ENCODE measurements around the gene GP5.

GP5 gene

GRCh38 chr3:194399166-194399565 lies at the start of gene GP5:
Gene GP5 (minus strand): TSS chr3:194399266. CDS start chr3:194398282, 984 bp downstream.
- DNase-seq = no peak

- DNase-seq = no peak
These were observed 48.6 kb upstream of the GP5 start for GRCh38 chr3:194447657-194448056.

- DNase-seq = peak; percentile 79
These were observed 48.1 kb upstream of the GP5 start for GRCh38 chr3:194447161-194447560.

- DNase-seq = peak; percentile 34
These were observed 47.7 kb upstream of the GP5 start for GRCh38 chr3:194446754-194447153.

- DNase-seq = peak; percentile 48
These were observed 47.1 kb upstream of the GP5 start for GRCh38 chr3:194446172-194446571.

GRCh38 chr3:194443901-194444300 lies 44.8 kb upstream of the GP5 start:
- DNase-seq = no peak

- DNase-seq = no peak
These were observed 41.7 kb upstream of the GP5 start for GRCh38 chr3:194440756-194441155.

GRCh38 chr3:194439881-194440550 lies 41.0 kb upstream of the GP5 start:
- peak; percentile 96 for DNase-seq

GRCh38 chr3:194434503-194434902 lies 35.4 kb upstream of the GP5 start:
- no peak for DNase-seq

- DNase-seq = peak; percentile 76
These were observed 32.5 kb upstream of the GP5 start for GRCh38 chr3:194431554-194431953.

GRCh38 chr3:194425399-194425798 lies 26.3 kb upstream of the GP5 start:
- no peak for DNase-seq

- DNase-seq = no peak
These were observed 25.9 kb upstream of the GP5 start for GRCh38 chr3:194424953-194425352.

- no peak for DNase-seq
These were observed 25.3 kb upstream of the GP5 start for GRCh38 chr3:194424373-194424772.

GRCh38 chr3:194423317-194423716 lies 24.3 kb upstream of the GP5 start:
- peak; percentile 57 for DNase-seq

- DNase-seq = no peak
These were observed 23.1 kb upstream of the GP5 start for GRCh38 chr3:194422188-194422587.

GRCh38 chr3:194418671-194419070 lies 19.6 kb upstream of the GP5 start:
- no peak for DNase-seq

- no peak for DNase-seq
These were observed 8.4 kb upstream of the GP5 start for GRCh38 chr3:194407423-194407822.

GRCh38 chr3:194405766-194406165 lies 6.7 kb upstream of the GP5 start:
- DNase-seq = no peak

- DNase-seq = peak; percentile 76
These were observed 5.5 kb upstream of the GP5 start for GRCh38 chr3:194404365-194405140.

GRCh38 chr3:194401868-194402329 lies 2.8 kb upstream of the GP5 start:
- no peak for DNase-seq

- no peak for DNase-seq
These were observed 2.3 kb upstream of the GP5 start for GRCh38 chr3:194401346-194401745.

- DNase-seq = no peak
These were observed 877 bp upstream of the GP5 start for GRCh38 chr3:194399874-194400411.

- DNase-seq = no peak
These were observed 1.2 kb downstream of the GP5 start for GRCh38 chr3:194397757-194398312.
